Caco-2 (cell line): ENCODE data around the gene FUOM. TPM values are rescaled to one million over a fixed set of nuclear protein-coding genes. Genes with fewer than 3 reads are reported as not detected.
"Not testable (repeated sequence)": the region's sequence is repeated elsewhere in the genome, so short reads cannot be mapped to it uniquely, and the experiment has no call there.

ENCODE experiments used
- BruUV-seq: library from RNA; stranded (reverse); fragments of 400-500 nt; replicated peaks from 2 replicates; lab custom pipeline; 2021; lab: Mats Ljungman, UMichigan
- CTCF ChIA-PET: fragments of 300-600 bp; sonication (Branson Sonifier 250); formaldehyde crosslinking; loops from one replicate; lab custom pipeline; 2022; ENCODE audit warnings: antibody characterized with exemption; lab: Charles Lee
- POLR2A ChIA-PET: fragments of 300-600 bp; sonication (Branson Sonifier 250); formaldehyde crosslinking; loops from one replicate; lab custom pipeline; 2022; ENCODE audit warnings: antibody characterized with exemption; lab: Charles Lee
- DNase-seq, 2 experiments: peaks; one replicate each; pipeline versions ENCODE4 v3.0.0 to v3.0.0-alpha.2; 2020 to 2022
- H3K27me3 ChIP-seq: replicated peaks from 2 replicates; pipeline ENCODE4 v1.6.0; 2011; ENCODE audit warnings: low read length; ENCODE audit not compliant: control insufficient read depth, insufficient read depth
- H3K36me3 ChIP-seq: 2 replicates; pipeline ENCODE4 v1.5.1; 2011; ENCODE audit warnings: low read length; ENCODE audit not compliant: control insufficient read depth, insufficient read depth
- H3K4me1 ChIP-seq: fragments of 250-450 bp; sonication (Bioruptor Pico); 2 replicates; pipeline ENCODE4 v1.5.1; 2020; ENCODE audit warnings: mild to moderate bottlenecking
- H3K4me3 ChIP-seq: 2 replicates; pipeline ENCODE4 v1.5.1; 2011; ENCODE audit warnings: low read depth, mild to moderate bottlenecking, control low read depth, low read length
- H3K9me3 ChIP-seq: fragments of 250-450 bp; sonication (Bioruptor Pico); 2 replicates; pipeline ENCODE4 v1.5.1; 2020; ENCODE audit warnings: mild to moderate bottlenecking, moderate library complexity
- H3K27ac Mint-ChIP-seq: one replicate; pipeline ENCODE4 v1.8.0; 2022; ENCODE audit warnings: mixed read lengths; ENCODE audit not compliant: unreplicated experiment
- H3K27me3 Mint-ChIP-seq: one replicate; pipeline ENCODE4 v1.8.0; 2022; ENCODE audit warnings: mixed read lengths; ENCODE audit not compliant: insufficient read depth, unreplicated experiment
- H3K36me3 Mint-ChIP-seq: one replicate; pipeline ENCODE4 v1.8.0; 2022; ENCODE audit warnings: mild to moderate bottlenecking, mixed read lengths; ENCODE audit not compliant: insufficient read depth, unreplicated experiment
- H3K4me1 Mint-ChIP-seq: one replicate; pipeline ENCODE4 v1.8.0; 2022; ENCODE audit warnings: low read depth, mixed read lengths; ENCODE audit not compliant: unreplicated experiment
- H3K4me3 Mint-ChIP-seq: one replicate; pipeline ENCODE4 v1.8.0; 2022; ENCODE audit warnings: mild to moderate bottlenecking, moderate library complexity, mixed read lengths; ENCODE audit not compliant: unreplicated experiment
- H3K9me3 Mint-ChIP-seq: one replicate; pipeline ENCODE4 v1.8.0; 2022; ENCODE audit warnings: mixed read lengths; ENCODE audit not compliant: unreplicated experiment
- CTCF ChIP-seq, 2 experiments: fragments of 200-600 bp in 1 of 2; IDR thresholded peaks; 1 replicate in 1 of 2; 2 replicates in 1 of 2; pipeline versions ENCODE4 v1.5.1 to v1.8.0; 2011 to 2022; ENCODE audit warnings: antibody characterized with exemption in 1 of 2, control low read depth in 1 of 2, inconsistent platforms in 1 of 2, low read depth in 1 of 2, low read length in 1 of 2, mild to moderate bottlenecking in 1 of 2, moderate library complexity in 1 of 2; ENCODE audit not compliant: insufficient read depth in 1 of 2, severe bottlenecking in 1 of 2, unreplicated experiment in 1 of 2
- intact Hi-C: fragments of 100-400 bp; cut with micrococcal nuclease; formaldehyde crosslinking; loops from one replicate; pipeline ENCODE4 v1.10.0; 2022; ENCODE audit not compliant: unreplicated experiment
- total RNA-seq: library from RNA; stranded (reverse); gene quantifications from 2 replicates; pipeline ENCODE4 v1.2.3, GENCODE V29; 2022

FUOM gene
- total RNA-seq, 1 experiment from 2014 or later: 119 TPM

GRCh38 chr10:133388973-133389818, 31.4 kb upstream of the FUOM start:
- TF ChIP-seq CTCF (IDR thresholded peaks at IDR 0.05; ENCODE audit: insufficient read depth in 1 of 2, low read depth in 1 of 2, low read length in 1 of 2, severe bottlenecking in 1 of 2, unreplicated experiment in 1 of 2): no peak
- no peak overlapping the region for H3K4me3 ChIP-seq
- no TSS peak for BruUV-seq
- DNase-seq: peak in 1 of 2 experiments; percentile 25
- H3K36me3 ChIP-seq: no peaks in the 10 kb centered on the region; the same call in 1 of the 2 replicates
- Mint-ChIP-seq H3K27me3 (no peaks in the 10 kb centered on the region), H3K27ac (no peak overlapping the region), H3K4me3 (no peak overlapping the region), H3K36me3 (peaks cover 20% of the 10 kb centered on the region), H3K4me1 (no peaks in the 10 kb centered on the region), H3K9me3 (no peaks in the 10 kb centered on the region)
- H3K9me3 ChIP-seq: no peaks in the 10 kb centered on the region
- POLR2A ChIA-PET: no interaction called here
- H3K4me1 ChIP-seq: peaks cover 8% of the 10 kb centered on the region; the same call in 1 of the 2 replicates
- CTCF ChIA-PET: no interaction called here
- intact Hi-C loops: no loop called here
- no peaks in the 10 kb centered on the region for H3K27me3 ChIP-seq

- Histone ChIP-seq H3K4me1 (peaks cover 8% of the 10 kb centered on the region; the same call in 1 of the 2 replicates), H3K27me3 (no peaks in the 10 kb centered on the region), H3K36me3 (no peaks in the 10 kb centered on the region; the same call in 1 of the 2 replicates), H3K4me3 (no peak overlapping the region), H3K9me3 (no peaks in the 10 kb centered on the region)
- peak in 1 of 2 experiments; percentile 21 for DNase-seq
- POLR2A ChIA-PET: no interaction called here
- Mint-ChIP-seq H3K36me3 (peaks cover 12% of the 10 kb centered on the region), H3K4me3 (no peak overlapping the region), H3K27ac (no peak overlapping the region), H3K27me3 (no peaks in the 10 kb centered on the region), H3K9me3 (no peaks in the 10 kb centered on the region), H3K4me1 (no peaks in the 10 kb centered on the region)
- CTCF ChIA-PET: no interaction called here
- TF ChIP-seq CTCF (IDR thresholded peaks at IDR 0.05; ENCODE audit: insufficient read depth in 1 of 2, low read depth in 1 of 2, low read length in 1 of 2, severe bottlenecking in 1 of 2, unreplicated experiment in 1 of 2): no peak
- intact Hi-C loops: no loop called here
- BruUV-seq: no TSS peak
Measured at GRCh38 chr10:133388236-133388972, 30.6 kb upstream of the FUOM start.

GRCh38 chr10:133386951-133387350, 29.1 kb upstream of the FUOM start:
- CTCF ChIA-PET, H3K27me3 ChIP-seq, H3K9me3 Mint-ChIP-seq, intact Hi-C loops, H3K4me3 Mint-ChIP-seq, H3K4me1 ChIP-seq, POLR2A ChIA-PET, H3K9me3 ChIP-seq, H3K27ac Mint-ChIP-seq, H3K4me1 Mint-ChIP-seq, DNase-seq, H3K27me3 Mint-ChIP-seq, H3K4me3 ChIP-seq, H3K36me3 Mint-ChIP-seq, BruUV-seq, H3K36me3 ChIP-seq: not testable (repeated sequence)
